GM21717 (cell line): ENCODE data around the gene MAGEB6.
"Not testable (repeated sequence)": the region's sequence is repeated elsewhere in the genome, so short reads cannot be mapped to it uniquely, and the experiment has no call there.

Experiments
- ATAC-seq: cut with Tn5 transposase; IDR thresholded peaks from one replicate; pipeline ENCODE4 v1.9.1; 2021; ENCODE audit warnings: mild to moderate bottlenecking, moderate library complexity; ENCODE audit not compliant: unreplicated experiment

Gene MAGEB6, protein sequence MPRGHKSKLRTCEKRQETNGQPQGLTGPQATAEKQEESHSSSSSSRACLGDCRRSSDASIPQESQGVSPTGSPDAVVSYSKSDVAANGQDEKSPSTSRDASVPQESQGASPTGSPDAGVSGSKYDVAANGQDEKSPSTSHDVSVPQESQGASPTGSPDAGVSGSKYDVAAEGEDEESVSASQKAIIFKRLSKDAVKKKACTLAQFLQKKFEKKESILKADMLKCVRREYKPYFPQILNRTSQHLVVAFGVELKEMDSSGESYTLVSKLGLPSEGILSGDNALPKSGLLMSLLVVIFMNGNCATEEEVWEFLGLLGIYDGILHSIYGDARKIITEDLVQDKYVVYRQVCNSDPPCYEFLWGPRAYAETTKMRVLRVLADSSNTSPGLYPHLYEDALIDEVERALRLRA

GRCh38 chrX:26192204-26192603 is at the start of gene MAGEB6:
MAGEB6 (plus strand) TSS chrX:26192440; CDS start chrX:26193847, 1,407 bp downstream.
- ATAC-seq, result no peak

DNA sequence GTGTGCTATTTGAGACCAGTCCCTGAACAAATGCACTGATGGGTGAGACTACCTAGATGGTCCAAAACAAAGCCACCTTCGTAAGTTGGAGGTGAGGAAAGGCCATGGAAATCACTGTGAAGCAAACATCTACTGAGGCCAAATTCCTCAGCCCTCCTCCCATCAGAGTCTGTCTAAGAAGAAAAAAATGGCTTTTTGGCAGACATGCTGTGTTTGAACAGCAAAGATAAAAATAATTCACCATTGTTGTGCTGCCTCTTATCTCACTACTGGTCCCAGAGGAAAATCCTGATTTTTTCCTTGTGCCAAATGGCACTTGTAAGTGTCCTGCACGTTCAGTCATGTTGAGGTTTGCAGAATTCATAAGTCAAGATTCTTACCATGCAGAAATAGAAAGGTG is 46.2 kb upstream of the MAGEB6 start:
- no peak for ATAC-seq

GRCh38 chrX:26160301-26160700 is 31.9 kb upstream of the MAGEB6 start, which contains the start of gene MAGEB6B:
MAGEB6B (plus strand) TSS chrX:26160601; CDS start chrX:26160601, 0 bp downstream.
- no peak for ATAC-seq

- no peak for ATAC-seq
Measured at GRCh38 chrX:26203561-26203960, 11.3 kb downstream of the MAGEB6 start.

- not testable (repeated sequence) for ATAC-seq
Measured at GRCh38 chrX:26204717-26205116, 12.5 kb downstream of the MAGEB6 start.

- ATAC-seq, result no peak
Measured at GRCh38 chrX:26208012-26208411, 15.8 kb downstream of the MAGEB6 start.

- no peak for ATAC-seq
Measured at GRCh38 chrX:26215869-26216268, 23.6 kb downstream of the MAGEB6 start, which contains the start of gene MAGEB5. MAGEB5 (plus strand) TSS chrX:26216169; CDS start chrX:26217302, 1,133 bp downstream.

- ATAC-seq, result no peak
Measured at GRCh38 chrX:26219351-26219750, 27.1 kb downstream of the MAGEB6 start.

- ATAC-seq, result no peak
Measured at GRCh38 chrX:26234177-26234576, 41.9 kb downstream of the MAGEB6 start.
